H1 (cell line): ENCODE measurements around the gene RPL6. TPM values are rescaled to one million over a fixed set of nuclear protein-coding genes. Genes with fewer than 3 reads are reported as not detected.

Experiments used
- CBX5 ChIP-seq: fragments of 300-800, 300-1000 bp; sonication (generic); IDR thresholded peaks from 2 replicates; pipeline ENCODE4 v1.7.1; 2016; ENCODE audit warnings: antibody characterized with exemption, low read length, low read depth
- polyA plus RNA-seq, 7 experiments: library from polyadenylated mRNA; depleted of rRNA in 3 of 7; stranded (reverse) in 5 of 7; unstranded in 2 of 7; fragments of >200 nt in 5 of 7; fragments of 200-250 nt in 2 of 7; gene quantifications; 1 replicate in 5 of 7; 2 replicates in 1 of 7; 4 replicates in 1 of 7; pipeline versions ENCODE4 v1.2.1 to v1.2.3, GENCODE V29; 2011 to 2013; ENCODE audit warnings: missing spikeins in 2 of 7, mixed read lengths in 2 of 7
- total RNA-seq: library from RNA; stranded (reverse); fragmentation: NEBNext Ultra II Directional; extraction: Animal tissue kit (Norgen Biotek cat#: 25700); gene quantifications from 2 replicates; pipeline ENCODE4 v1.2.1, GENCODE V29; 2021

RPL6 gene
- total and polyA plus RNA-seq, 2 of the 8 experiments (the other 6 are each of a cell fraction or from before 2014, with no cell fraction given) = 1,073 to 1,643 TPM

- no peak for TF ChIP-seq CBX5
Measured at GRCh38 chr12:112447106-112447505, 37.7 kb upstream of the RPL6 start (continued).
